A673 (cell line): Measurements from ENCODE around the gene FRMD6.

Experiments
- EZH2 ChIP-seq: fragments of 200-600 bp; sonication (generic); IDR thresholded peaks from 2 replicates; pipeline ENCODE4 v1.6.1; 2017; ENCODE audit warnings: borderline replicate concordance, low read depth, mild to moderate bottlenecking, mixed read lengths, antibody characterized with exemption, low read length; ENCODE audit not compliant: poor library complexity, severe bottlenecking
- TF ChIP-seq, protein P1 (sequence below): fragments of 300-800, 200-600 bp; sonication (generic); conservative IDR thresholded peaks from 2 replicates; pipeline ENCODE4 v1.5.1; 2017; ENCODE audit warnings: low read depth, mild to moderate bottlenecking, antibody characterized with exemption, low read length, moderate library complexity, mixed read lengths

GRCh38 chr14:51651388-51652167, at the start of gene FRMD6:
- TF ChIP-seq, protein P1, sequence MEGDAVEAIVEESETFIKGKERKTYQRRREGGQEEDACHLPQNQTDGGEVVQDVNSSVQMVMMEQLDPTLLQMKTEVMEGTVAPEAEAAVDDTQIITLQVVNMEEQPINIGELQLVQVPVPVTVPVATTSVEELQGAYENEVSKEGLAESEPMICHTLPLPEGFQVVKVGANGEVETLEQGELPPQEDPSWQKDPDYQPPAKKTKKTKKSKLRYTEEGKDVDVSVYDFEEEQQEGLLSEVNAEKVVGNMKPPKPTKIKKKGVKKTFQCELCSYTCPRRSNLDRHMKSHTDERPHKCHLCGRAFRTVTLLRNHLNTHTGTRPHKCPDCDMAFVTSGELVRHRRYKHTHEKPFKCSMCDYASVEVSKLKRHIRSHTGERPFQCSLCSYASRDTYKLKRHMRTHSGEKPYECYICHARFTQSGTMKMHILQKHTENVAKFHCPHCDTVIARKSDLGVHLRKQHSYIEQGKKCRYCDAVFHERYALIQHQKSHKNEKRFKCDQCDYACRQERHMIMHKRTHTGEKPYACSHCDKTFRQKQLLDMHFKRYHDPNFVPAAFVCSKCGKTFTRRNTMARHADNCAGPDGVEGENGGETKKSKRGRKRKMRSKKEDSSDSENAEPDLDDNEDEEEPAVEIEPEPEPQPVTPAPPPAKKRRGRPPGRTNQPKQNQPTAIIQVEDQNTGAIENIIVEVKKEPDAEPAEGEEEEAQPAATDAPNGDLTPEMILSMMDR, result peak; percentile 72
- no peak for TF ChIP-seq EZH2
